IMR-90 (cell line): ENCODE data around the gene SEMA4A. TPM values are rescaled to one million over a fixed set of nuclear protein-coding genes. Genes with fewer than 3 reads are reported as not detected.

ENCODE experiments used
- ATAC-seq: fragments of 200-7000 bp; cut with Tn5 transposase; 2 replicates; pipeline ENCODE4 v1.9.1; 2020; ENCODE audit warnings: low read depth, mild to moderate bottlenecking, moderate library complexity
- BruUV-seq: library from RNA; stranded (reverse); fragments of 400-500 nt; replicated peaks from 2 replicates; lab custom pipeline; 2021; lab: Mats Ljungman, UMichigan
- CTCF ChIA-PET: fragments of 300-600 bp; formaldehyde crosslinking; extraction: SDS; loops from one replicate; lab custom pipeline; 2021; ENCODE audit warnings: antibody characterized with exemption; lab: Yijun Ruan, JAX
- POLR2A ChIA-PET: fragments of 300-600 bp; sonication (Branson Sonifier 250); formaldehyde crosslinking; loops from one replicate; lab custom pipeline; 2022; ENCODE audit warnings: antibody characterized with exemption; ENCODE audit not compliant: unreplicated experiment; lab: Charles Lee
- DNase-seq: peaks from one replicate; pipeline ENCODE4 v3.0.0; 2013
- H2AFZ ChIP-seq: replicated peaks from 2 replicates; pipeline ENCODE3; 2013; ENCODE audit warnings: low read length, mild to moderate bottlenecking; ENCODE audit not compliant: poor library complexity
- H2AK5ac ChIP-seq: 2 replicates; pipeline ENCODE4 v1.6.1; 2013; ENCODE audit warnings: low read depth, low read length, inconsistent platforms
- H2AK9ac ChIP-seq: replicated peaks from 2 replicates; pipeline ENCODE3; 2013; ENCODE audit warnings: mild to moderate bottlenecking, low read depth, low read length, moderate library complexity; ENCODE audit not compliant: poor library complexity
- H2BK120ac ChIP-seq: 2 replicates; pipeline ENCODE4 v1.6.1; 2013; ENCODE audit warnings: low read depth, low read length, inconsistent platforms
- H2BK15ac ChIP-seq: 3 replicates; pipeline ENCODE4 v1.6.1; 2013; ENCODE audit warnings: low read depth, low read length, inconsistent platforms
- H2BK20ac ChIP-seq: 2 replicates; pipeline ENCODE4 v1.6.1; 2013; ENCODE audit warnings: low read depth, mild to moderate bottlenecking, inconsistent platforms, low read length, moderate library complexity
- H2BK5ac ChIP-seq: 2 replicates; pipeline ENCODE4 v1.6.1; 2013; ENCODE audit warnings: mild to moderate bottlenecking, low read depth, low read length, inconsistent platforms; ENCODE audit not compliant: poor library complexity, severe bottlenecking
- H3K14ac ChIP-seq: replicated peaks from 2 replicates; pipeline ENCODE4 v1.6.1; 2013; ENCODE audit warnings: low read depth, low read length, inconsistent platforms
- H3K18ac ChIP-seq: 2 replicates; pipeline ENCODE4 v1.6.1; 2013; ENCODE audit warnings: low read depth, low read length, control low read depth
- H3K23ac ChIP-seq: 2 replicates; pipeline ENCODE4 v1.6.1; 2013; ENCODE audit warnings: low read depth, low read length, inconsistent platforms
- H3K27ac ChIP-seq: 2 replicates; pipeline ENCODE4 v1.5.1; 2013; ENCODE audit warnings: mild to moderate bottlenecking, control low read depth, low read length; ENCODE audit not compliant: insufficient read depth
- H3K27me3 ChIP-seq: 2 replicates; pipeline ENCODE4 v1.6.1; 2013; ENCODE audit warnings: low read length; ENCODE audit not compliant: control insufficient read depth, insufficient read depth
- H3K36me3 ChIP-seq: 2 replicates; pipeline ENCODE4 v1.6.1; 2013; ENCODE audit warnings: low read length, mixed read lengths; ENCODE audit not compliant: control insufficient read depth, insufficient read depth
- H3K4ac ChIP-seq: 2 replicates; pipeline ENCODE4 v1.6.1; 2013; ENCODE audit warnings: low read depth, low read length, inconsistent platforms
- H3K4me1 ChIP-seq: 2 replicates; pipeline ENCODE4 v1.6.1; 2013; ENCODE audit warnings: low read length, mixed read lengths; ENCODE audit not compliant: control insufficient read depth, insufficient read depth
- H3K4me2 ChIP-seq: 2 replicates; pipeline ENCODE4 v1.6.1; 2013; ENCODE audit warnings: low read depth, mild to moderate bottlenecking, control low read depth, low read length, moderate library complexity
- H3K4me3 ChIP-seq: 2 replicates; pipeline ENCODE4 v1.5.1; 2013; ENCODE audit warnings: low read depth, mild to moderate bottlenecking, control low read depth, low read length, moderate library complexity; ENCODE audit not compliant: insufficient read depth
- H3K56ac ChIP-seq: 2 replicates; pipeline ENCODE4 v1.6.1; 2013; ENCODE audit warnings: low read length, inconsistent platforms; ENCODE audit not compliant: insufficient read depth; ENCODE audit errors: extremely low read depth
- H3K79me1 ChIP-seq, 2 experiments: 2 replicates each; pipeline ENCODE4 v1.6.1; 2013; ENCODE audit warnings: low read length in 2 of 2, inconsistent platforms in 1 of 2, low read depth in 1 of 2
- H3K9ac ChIP-seq: 2 replicates; pipeline ENCODE4 v1.6.1; 2013; ENCODE audit warnings: low read depth, low read length, control low read depth
- H3K9me1 ChIP-seq: 2 replicates; pipeline ENCODE4 v1.6.1; 2013; ENCODE audit warnings: low read length, inconsistent platforms; ENCODE audit not compliant: insufficient read depth
- H3K9me3 ChIP-seq: 2 replicates; pipeline ENCODE4 v1.6.1; 2013; ENCODE audit warnings: low read length; ENCODE audit not compliant: control insufficient read depth, insufficient read depth
- H4K20me1 ChIP-seq: 2 replicates; pipeline ENCODE4 v1.6.1; 2013; ENCODE audit warnings: low read length, inconsistent platforms; ENCODE audit not compliant: insufficient read depth
- H4K5ac ChIP-seq: 2 replicates; pipeline ENCODE4 v1.6.1; 2013; ENCODE audit warnings: mild to moderate bottlenecking, low read depth, low read length, control low read depth
- H4K8ac ChIP-seq, 2 experiments: 2 replicates each; pipeline ENCODE4 v1.6.1; 2013; ENCODE audit warnings: low read depth in 2 of 2, low read length in 2 of 2, control low read depth in 1 of 2, inconsistent platforms in 1 of 2
- H4K91ac ChIP-seq: 2 replicates; pipeline ENCODE4 v1.6.1; 2013; ENCODE audit warnings: low read depth, low read length, inconsistent platforms; ENCODE audit not compliant: insufficient read depth
- BHLHE40 ChIP-seq: fragments of 150-350 bp; IDR thresholded peaks from 2 replicates; pipeline ENCODE4 v1.6.1; 2016; ENCODE audit warnings: mild to moderate bottlenecking, low read depth, low read length
- CEBPB ChIP-seq: IDR thresholded peaks from 2 replicates; pipeline ENCODE4 v1.6.1; 2012; ENCODE audit warnings: low read depth, low read length, improper control_type of control experiment
- CHD1 ChIP-seq: IDR thresholded peaks from 2 replicates; pipeline ENCODE4 v1.6.1; 2012; ENCODE audit warnings: low read depth, low read length, improper control_type of control experiment
- FOS ChIP-seq: fragments of 150-350 bp; IDR thresholded peaks from 2 replicates; pipeline ENCODE4 v1.6.1; 2016; ENCODE audit warnings: low read depth, low read length
- MAZ ChIP-seq: IDR thresholded peaks from 2 replicates; pipeline ENCODE4 v1.6.1; 2012; ENCODE audit warnings: low read depth, mild to moderate bottlenecking, low read length, improper control_type of control experiment, moderate library complexity, borderline replicate concordance
- NFE2L2 ChIP-seq: fragments of 150-350 bp; IDR thresholded peaks from 2 replicates; pipeline ENCODE4 v1.6.1; 2016; ENCODE audit warnings: low read depth, mild to moderate bottlenecking, low read length
- POLR2A ChIP-seq: IDR thresholded peaks from 2 replicates; pipeline ENCODE4 v1.6.1; 2012; ENCODE audit warnings: mild to moderate bottlenecking, low read depth, low read length
- RAD21 ChIP-seq: IDR thresholded peaks from 2 replicates; pipeline ENCODE4 v1.6.1; 2012; ENCODE audit warnings: low read length, improper control_type of control experiment
- RFX5 ChIP-seq: IDR thresholded peaks from 2 replicates; pipeline ENCODE4 v1.8.0; 2012; ENCODE audit warnings: low read depth, mild to moderate bottlenecking, low read length, moderate library complexity
- SMC3 ChIP-seq: fragments of 150-350 bp; IDR thresholded peaks from 2 replicates; pipeline ENCODE4 v1.6.1; 2016; ENCODE audit warnings: low read depth, mild to moderate bottlenecking, antibody characterized with exemption, low read length, moderate library complexity
- WGBS, 2 experiments: methylation state at CpG; one replicate each; pipeline versions ENCODE4 v1.1.5 to v1.1.7; 2013; ENCODE audit warnings: missing lambda C conversion rate in 2 of 2; ENCODE audit not compliant: insufficient read length in 1 of 2; ENCODE audit errors: extremely low coverage in 2 of 2; 5-methylcytosine and 5-hydroxymethylcytosine counted together
- dilution Hi-C: fragments of 300-500 bp; cut with HindIII; formaldehyde crosslinking; loops from one replicate; pipeline ENCODE4 v1.14.3; 2018; ENCODE audit warnings: low sequenced_read_pairs; ENCODE audit not compliant: unreplicated experiment
- in situ Hi-C: fragments of 300-500 bp; cut with MboI; formaldehyde crosslinking; loops from 3 replicates; pipeline ENCODE4 v1.14.3; 2019; ENCODE audit warnings: low sequenced_read_pairs, inconsistent platforms, mixed read lengths
- intact Hi-C: fragments of 100-400 bp; cut with micrococcal nuclease; formaldehyde crosslinking; loops from 2 replicates; pipeline ENCODE4 v1.10.0; 2022
- polyA plus RNA-seq, 3 experiments: library from polyadenylated mRNA; depleted of rRNA; stranded (reverse); fragments of >200 nt; gene quantifications; 2 replicates each; pipeline ENCODE4 v1.2.3, GENCODE V29; 2012; ENCODE audit warnings: low replicate concordance in 1 of 3
- total RNA-seq: library from RNA; depleted of rRNA; stranded (reverse); fragments of >200 nt; gene quantifications from 2 replicates; pipeline ENCODE4 v1.2.3, GENCODE V29; 2012
- TF ChIP-seq, protein P1 (sequence below): fragments of 150-350 bp; IDR thresholded peaks from 2 replicates; pipeline ENCODE4 v1.6.1; 2016; ENCODE audit warnings: low read depth, mild to moderate bottlenecking, low read length, moderate library complexity, borderline replicate concordance
- TF ChIP-seq, protein P2 (sequence below): fragments of 150-350 bp; IDR thresholded peaks from 2 replicates; pipeline ENCODE4 v1.6.1; 2017; ENCODE audit warnings: mild to moderate bottlenecking, antibody characterized with exemption, low read length, low read depth
- TF ChIP-seq, protein P3 (sequence below): conservative IDR thresholded peaks from 2 replicates; pipeline ENCODE4 v1.5.1; 2012; ENCODE audit warnings: mild to moderate bottlenecking, low read depth, low read length, improper control_type of control experiment

SEMA4A gene
- total and polyA plus RNA-seq, 2 of the 4 experiments (the other 2 are of a cell fraction), result 0.18 to 0.86 TPM

DNA sequence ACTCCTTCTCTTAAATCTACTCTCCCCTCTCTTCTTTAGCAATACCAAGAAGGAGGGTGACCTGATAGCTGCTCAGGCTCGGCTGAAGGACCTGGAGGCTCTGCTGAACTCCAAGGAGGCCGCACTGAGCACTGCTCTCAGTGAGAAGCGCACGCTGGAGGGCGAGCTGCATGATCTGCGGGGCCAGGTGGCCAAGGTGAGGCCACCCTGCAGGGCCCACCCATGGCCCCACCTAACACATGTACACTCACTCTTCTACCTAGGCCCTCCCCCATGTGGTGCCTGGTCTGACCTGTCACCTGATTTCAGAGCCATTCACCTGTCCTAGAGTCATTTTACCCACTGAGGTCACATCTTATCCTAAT, 22.8 kb upstream of the SEMA4A start (continued):
- no peak for TF ChIP-seq FOS
- no peak for TF ChIP-seq SMC3

DNA sequence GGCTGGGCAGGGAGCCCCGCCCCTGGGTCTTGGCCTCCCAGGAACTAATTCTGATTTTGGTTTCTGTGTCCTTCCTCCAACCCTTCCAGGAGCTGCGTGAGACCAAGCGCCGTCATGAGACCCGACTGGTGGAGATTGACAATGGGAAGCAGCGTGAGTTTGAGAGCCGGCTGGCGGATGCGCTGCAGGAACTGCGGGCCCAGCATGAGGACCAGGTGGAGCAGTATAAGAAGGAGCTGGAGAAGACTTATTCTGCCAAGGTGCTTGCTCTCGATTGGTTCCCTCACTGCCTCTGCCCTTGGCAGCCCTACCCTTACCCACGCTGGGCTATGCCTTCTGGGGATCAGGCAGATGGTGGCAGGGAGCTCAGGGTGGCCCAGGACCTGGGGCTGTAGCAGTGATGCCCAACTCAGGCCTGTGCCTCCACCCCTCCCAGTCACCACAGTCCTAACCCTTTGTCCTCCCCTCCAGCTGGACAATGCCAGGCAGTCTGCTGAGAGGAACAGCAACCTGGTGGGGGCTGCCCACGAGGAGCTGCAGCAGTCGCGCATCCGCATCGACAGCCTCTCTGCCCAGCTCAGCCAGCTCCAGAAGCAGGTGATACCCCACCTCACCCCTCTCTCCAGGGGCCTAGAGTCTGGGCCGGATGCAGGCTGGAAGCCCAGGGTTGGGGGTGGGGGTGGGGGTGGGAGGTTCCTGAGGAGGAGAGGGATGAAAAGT, 18.5 kb upstream of the SEMA4A start:
- no peak overlapping the region for H2BK120ac ChIP-seq
- no peak overlapping the region for H3K4ac ChIP-seq
- BruUV-seq, result no TSS peak
- H3K4me3 ChIP-seq, result no peak overlapping the region
- H3K27me3 ChIP-seq, result no peaks in the 10 kb centered on the region
- no peak overlapping the region for H3K27ac ChIP-seq
- H3K9me1 ChIP-seq, result no peaks in the 10 kb centered on the region
- no peak overlapping the region for H3K9ac ChIP-seq
- WGBS, 2 experiments, result 40% methylated on average over 1 of the region's 18 CpGs; no CpG with 5 or more reads in 1 of the 2 experiments
- peaks cover 77% of the 10 kb centered on the region for H3K36me3 ChIP-seq
- dilution Hi-C loops, result no loop called here
- no peak overlapping the region for H3K4me2 ChIP-seq
- no peak overlapping the region for H3K14ac ChIP-seq
- no peak overlapping the region for H2BK20ac ChIP-seq
- peaks cover 63% of the 10 kb centered on the region for H4K20me1 ChIP-seq
- no peaks in the 10 kb centered on the region for H3K9me3 ChIP-seq
- no peak overlapping the region for H4K5ac ChIP-seq
- CTCF ChIA-PET, result no interaction called here
- POLR2A ChIA-PET, result no interaction called here
- ATAC-seq, result no peak
- no peak overlapping the region for H2AK5ac ChIP-seq
- no peak overlapping the region for H4K8ac ChIP-seq
- no peak overlapping the region for H3K23ac ChIP-seq
- in situ Hi-C loops, result loop anchor here (5.0 kb wide), 1 partner anchor 38 kb away; no protein-coding TSS in a partner anchor
- H2AFZ ChIP-seq, result no peak overlapping the region
- H2AK9ac ChIP-seq, result no peak overlapping the region
- H4K91ac ChIP-seq, result no peak overlapping the region
- intact Hi-C loops, result no loop called here
- H3K56ac ChIP-seq, result no peak overlapping the region
- DNase-seq, result no peak
- H3K79me1 ChIP-seq, result peaks cover 32 to 72% of the 10 kb centered on the region in 2 experiments
- H3K18ac ChIP-seq, result no peak overlapping the region
- H2BK5ac ChIP-seq, result no peak overlapping the region
- peaks cover 4% of the 10 kb centered on the region for H3K4me1 ChIP-seq
- no peak overlapping the region for H2BK15ac ChIP-seq
- TF ChIP-seq CEBPB (no peak), MAZ (no peak), RAD21 (no peak), FOS (no peak), RFX5 (no peak), POLR2A (no peak), CHD1 (no peak), BHLHE40 (no peak), NFE2L2 (no peak), SMC3 (no peak)
- TF ChIP-seq, protein P1, sequence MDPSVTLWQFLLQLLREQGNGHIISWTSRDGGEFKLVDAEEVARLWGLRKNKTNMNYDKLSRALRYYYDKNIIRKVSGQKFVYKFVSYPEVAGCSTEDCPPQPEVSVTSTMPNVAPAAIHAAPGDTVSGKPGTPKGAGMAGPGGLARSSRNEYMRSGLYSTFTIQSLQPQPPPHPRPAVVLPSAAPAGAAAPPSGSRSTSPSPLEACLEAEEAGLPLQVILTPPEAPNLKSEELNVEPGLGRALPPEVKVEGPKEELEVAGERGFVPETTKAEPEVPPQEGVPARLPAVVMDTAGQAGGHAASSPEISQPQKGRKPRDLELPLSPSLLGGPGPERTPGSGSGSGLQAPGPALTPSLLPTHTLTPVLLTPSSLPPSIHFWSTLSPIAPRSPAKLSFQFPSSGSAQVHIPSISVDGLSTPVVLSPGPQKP, result no peak
- TF ChIP-seq, protein P2, sequence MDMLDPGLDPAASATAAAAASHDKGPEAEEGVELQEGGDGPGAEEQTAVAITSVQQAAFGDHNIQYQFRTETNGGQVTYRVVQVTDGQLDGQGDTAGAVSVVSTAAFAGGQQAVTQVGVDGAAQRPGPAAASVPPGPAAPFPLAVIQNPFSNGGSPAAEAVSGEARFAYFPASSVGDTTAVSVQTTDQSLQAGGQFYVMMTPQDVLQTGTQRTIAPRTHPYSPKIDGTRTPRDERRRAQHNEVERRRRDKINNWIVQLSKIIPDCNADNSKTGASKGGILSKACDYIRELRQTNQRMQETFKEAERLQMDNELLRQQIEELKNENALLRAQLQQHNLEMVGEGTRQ, result no peak
- TF ChIP-seq, protein P3, sequence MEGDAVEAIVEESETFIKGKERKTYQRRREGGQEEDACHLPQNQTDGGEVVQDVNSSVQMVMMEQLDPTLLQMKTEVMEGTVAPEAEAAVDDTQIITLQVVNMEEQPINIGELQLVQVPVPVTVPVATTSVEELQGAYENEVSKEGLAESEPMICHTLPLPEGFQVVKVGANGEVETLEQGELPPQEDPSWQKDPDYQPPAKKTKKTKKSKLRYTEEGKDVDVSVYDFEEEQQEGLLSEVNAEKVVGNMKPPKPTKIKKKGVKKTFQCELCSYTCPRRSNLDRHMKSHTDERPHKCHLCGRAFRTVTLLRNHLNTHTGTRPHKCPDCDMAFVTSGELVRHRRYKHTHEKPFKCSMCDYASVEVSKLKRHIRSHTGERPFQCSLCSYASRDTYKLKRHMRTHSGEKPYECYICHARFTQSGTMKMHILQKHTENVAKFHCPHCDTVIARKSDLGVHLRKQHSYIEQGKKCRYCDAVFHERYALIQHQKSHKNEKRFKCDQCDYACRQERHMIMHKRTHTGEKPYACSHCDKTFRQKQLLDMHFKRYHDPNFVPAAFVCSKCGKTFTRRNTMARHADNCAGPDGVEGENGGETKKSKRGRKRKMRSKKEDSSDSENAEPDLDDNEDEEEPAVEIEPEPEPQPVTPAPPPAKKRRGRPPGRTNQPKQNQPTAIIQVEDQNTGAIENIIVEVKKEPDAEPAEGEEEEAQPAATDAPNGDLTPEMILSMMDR, result no peak
